ENCODE measurements around the gene RTN3.

DNA sequence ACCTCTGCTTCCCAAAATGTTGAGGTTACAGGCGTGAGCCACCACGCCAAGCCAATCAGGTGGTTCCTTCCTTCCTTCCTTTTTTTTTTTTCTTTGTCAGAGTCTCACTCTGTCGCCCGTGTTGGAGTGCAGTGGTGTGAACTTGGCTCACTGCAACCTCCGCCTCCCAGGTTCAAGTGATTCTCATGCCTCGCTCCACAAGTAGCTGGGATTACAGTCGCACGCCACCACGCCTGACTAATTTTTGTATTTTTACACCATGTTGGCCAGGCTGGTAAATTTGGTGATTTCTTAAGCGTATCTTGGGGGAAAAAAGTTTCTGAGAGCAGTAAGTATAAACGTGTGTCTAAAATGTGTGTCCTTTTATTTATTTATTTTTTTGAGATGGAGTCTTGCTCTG lies 113.8 kb downstream of the RTN3 start:
- no peak for TF ChIP-seq EZH2 (IDR thresholded peaks at IDR 0.05; ENCODE audit: borderline replicate concordance, insufficient read depth, low read length, poor library complexity, severe bottlenecking)
- TF ChIP-seq POLR2AphosphoS5 (IDR thresholded peaks at IDR 0.05): no peak
- TF ChIP-seq, protein P1, sequence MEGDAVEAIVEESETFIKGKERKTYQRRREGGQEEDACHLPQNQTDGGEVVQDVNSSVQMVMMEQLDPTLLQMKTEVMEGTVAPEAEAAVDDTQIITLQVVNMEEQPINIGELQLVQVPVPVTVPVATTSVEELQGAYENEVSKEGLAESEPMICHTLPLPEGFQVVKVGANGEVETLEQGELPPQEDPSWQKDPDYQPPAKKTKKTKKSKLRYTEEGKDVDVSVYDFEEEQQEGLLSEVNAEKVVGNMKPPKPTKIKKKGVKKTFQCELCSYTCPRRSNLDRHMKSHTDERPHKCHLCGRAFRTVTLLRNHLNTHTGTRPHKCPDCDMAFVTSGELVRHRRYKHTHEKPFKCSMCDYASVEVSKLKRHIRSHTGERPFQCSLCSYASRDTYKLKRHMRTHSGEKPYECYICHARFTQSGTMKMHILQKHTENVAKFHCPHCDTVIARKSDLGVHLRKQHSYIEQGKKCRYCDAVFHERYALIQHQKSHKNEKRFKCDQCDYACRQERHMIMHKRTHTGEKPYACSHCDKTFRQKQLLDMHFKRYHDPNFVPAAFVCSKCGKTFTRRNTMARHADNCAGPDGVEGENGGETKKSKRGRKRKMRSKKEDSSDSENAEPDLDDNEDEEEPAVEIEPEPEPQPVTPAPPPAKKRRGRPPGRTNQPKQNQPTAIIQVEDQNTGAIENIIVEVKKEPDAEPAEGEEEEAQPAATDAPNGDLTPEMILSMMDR (IDR thresholded peaks at IDR 0.05; ENCODE audit: poor library complexity, severe bottlenecking): no peak
- TF ChIP-seq TAF1 (IDR thresholded peaks at IDR 0.05; ENCODE audit: low read depth): no peak
- no peak for TF ChIP-seq MXI1 (conservative IDR thresholded peaks at IDR 0.05; ENCODE audit: poor library complexity, severe bottlenecking)
- TF ChIP-seq EP300 (conservative IDR thresholded peaks at IDR 0.05; ENCODE audit: poor library complexity, severe bottlenecking): no peak
- TF ChIP-seq, protein P2, sequence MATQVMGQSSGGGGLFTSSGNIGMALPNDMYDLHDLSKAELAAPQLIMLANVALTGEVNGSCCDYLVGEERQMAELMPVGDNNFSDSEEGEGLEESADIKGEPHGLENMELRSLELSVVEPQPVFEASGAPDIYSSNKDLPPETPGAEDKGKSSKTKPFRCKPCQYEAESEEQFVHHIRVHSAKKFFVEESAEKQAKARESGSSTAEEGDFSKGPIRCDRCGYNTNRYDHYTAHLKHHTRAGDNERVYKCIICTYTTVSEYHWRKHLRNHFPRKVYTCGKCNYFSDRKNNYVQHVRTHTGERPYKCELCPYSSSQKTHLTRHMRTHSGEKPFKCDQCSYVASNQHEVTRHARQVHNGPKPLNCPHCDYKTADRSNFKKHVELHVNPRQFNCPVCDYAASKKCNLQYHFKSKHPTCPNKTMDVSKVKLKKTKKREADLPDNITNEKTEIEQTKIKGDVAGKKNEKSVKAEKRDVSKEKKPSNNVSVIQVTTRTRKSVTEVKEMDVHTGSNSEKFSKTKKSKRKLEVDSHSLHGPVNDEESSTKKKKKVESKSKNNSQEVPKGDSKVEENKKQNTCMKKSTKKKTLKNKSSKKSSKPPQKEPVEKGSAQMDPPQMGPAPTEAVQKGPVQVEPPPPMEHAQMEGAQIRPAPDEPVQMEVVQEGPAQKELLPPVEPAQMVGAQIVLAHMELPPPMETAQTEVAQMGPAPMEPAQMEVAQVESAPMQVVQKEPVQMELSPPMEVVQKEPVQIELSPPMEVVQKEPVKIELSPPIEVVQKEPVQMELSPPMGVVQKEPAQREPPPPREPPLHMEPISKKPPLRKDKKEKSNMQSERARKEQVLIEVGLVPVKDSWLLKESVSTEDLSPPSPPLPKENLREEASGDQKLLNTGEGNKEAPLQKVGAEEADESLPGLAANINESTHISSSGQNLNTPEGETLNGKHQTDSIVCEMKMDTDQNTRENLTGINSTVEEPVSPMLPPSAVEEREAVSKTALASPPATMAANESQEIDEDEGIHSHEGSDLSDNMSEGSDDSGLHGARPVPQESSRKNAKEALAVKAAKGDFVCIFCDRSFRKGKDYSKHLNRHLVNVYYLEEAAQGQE (IDR thresholded peaks at IDR 0.05; ENCODE audit: borderline replicate concordance): no peak
- no peak for TF ChIP-seq RAD21 (conservative IDR thresholded peaks at IDR 0.05)
- TF ChIP-seq SMC3 (conservative IDR thresholded peaks at IDR 0.05; ENCODE audit: poor library complexity): no peak

Measured in neural cell (in vitro differentiated cells).